ENCODE results near the gene HINT1.

Gene HINT1

GRCh38 chr5:131170540-131171275 is 5.7 kb upstream of the HINT1 start, which contains the start of gene LYRM7:
TSS of gene LYRM7 (plus strand) at chr5:131170944. CDS start at chr5:131171021, 77 bp downstream.
- Histone ChIP-seq H3K4me1 (ENCODE audit: control insufficient read depth, insufficient read depth, low read length, unreplicated experiment) (peaks cover 9% of the 10 kb centered on the region), H2AFZ (ENCODE audit: low read length, unreplicated experiment) (peak within 1 kb of the TSS; percentile 86), H3K27me3 (ENCODE audit: insufficient read depth, low read length) (no peaks in the 10 kb centered on the region), H3K36me3 (ENCODE audit: insufficient read depth, low read length) (no peaks in the 10 kb centered on the region), H3K79me2 (ENCODE audit: control insufficient read depth, insufficient read depth, low read length, unreplicated experiment) (peaks cover 12% of the 10 kb centered on the region), H3K4me3 (ENCODE audit: low read depth, low read length) (peak within 1 kb of the TSS; percentile 87), H3K27ac (ENCODE audit: low read depth, low read length) (no peak within 1 kb of the TSS)

- H2AFZ ChIP-seq (ENCODE audit: low read length, unreplicated experiment) = peak overlapping the region; percentile 86
- H3K79me2 ChIP-seq (ENCODE audit: control insufficient read depth, insufficient read depth, low read length, unreplicated experiment) = peaks cover 14% of the 10 kb centered on the region
- H3K4me1 ChIP-seq (ENCODE audit: control insufficient read depth, insufficient read depth, low read length, unreplicated experiment) = peaks cover 9% of the 10 kb centered on the region
- no peak overlapping the region for H3K27ac ChIP-seq (ENCODE audit: low read depth, low read length)
- peak overlapping the region; percentile 87 for H3K4me3 ChIP-seq (ENCODE audit: low read depth, low read length)
- no peaks in the 10 kb centered on the region for H3K36me3 ChIP-seq (ENCODE audit: insufficient read depth, low read length)
- no peaks in the 10 kb centered on the region for H3K27me3 ChIP-seq (ENCODE audit: insufficient read depth, low read length)
Measured at GRCh38 chr5:131169810-131170539, 4.9 kb upstream of the HINT1 start.

GRCh38 chr5:131167615-131168014 is 2.6 kb upstream of the HINT1 start:
- H3K4me1 ChIP-seq (ENCODE audit: control insufficient read depth, insufficient read depth, low read length, unreplicated experiment) = peaks cover 9% of the 10 kb centered on the region
- no peak overlapping the region for H3K4me3 ChIP-seq (ENCODE audit: low read depth, low read length)
- H3K79me2 ChIP-seq (ENCODE audit: control insufficient read depth, insufficient read depth, low read length, unreplicated experiment) = peaks cover 36% of the 10 kb centered on the region
- H3K27me3 ChIP-seq (ENCODE audit: insufficient read depth, low read length) = no peaks in the 10 kb centered on the region
- no peak overlapping the region for H2AFZ ChIP-seq (ENCODE audit: low read length, unreplicated experiment)
- H3K27ac ChIP-seq (ENCODE audit: low read depth, low read length) = no peak overlapping the region
- no peaks in the 10 kb centered on the region for H3K36me3 ChIP-seq (ENCODE audit: insufficient read depth, low read length)

- peak overlapping the region; percentile 81 for H3K27ac ChIP-seq (ENCODE audit: low read depth, low read length)
- no peaks in the 10 kb centered on the region for H3K27me3 ChIP-seq (ENCODE audit: insufficient read depth, low read length)
- peak overlapping the region; percentile 83 for H3K4me3 ChIP-seq (ENCODE audit: low read depth, low read length)
- peaks cover 51% of the 10 kb centered on the region for H3K79me2 ChIP-seq (ENCODE audit: control insufficient read depth, insufficient read depth, low read length, unreplicated experiment)
- H3K36me3 ChIP-seq (ENCODE audit: insufficient read depth, low read length) = peaks cover 23% of the 10 kb centered on the region
- H2AFZ ChIP-seq (ENCODE audit: low read length, unreplicated experiment) = peak overlapping the region; percentile 99
- no peaks in the 10 kb centered on the region for H3K4me1 ChIP-seq (ENCODE audit: control insufficient read depth, insufficient read depth, low read length, unreplicated experiment)
Measured at GRCh38 chr5:131164191-131165118, 601 bp downstream of the HINT1 start.

GRCh38 chr5:131163276-131164119 is 1.6 kb downstream of the HINT1 start:
- H3K27me3 ChIP-seq (ENCODE audit: insufficient read depth, low read length) = no peaks in the 10 kb centered on the region
- no peak overlapping the region for H2AFZ ChIP-seq (ENCODE audit: low read length, unreplicated experiment)
- peak overlapping the region; percentile 81 for H3K27ac ChIP-seq (ENCODE audit: low read depth, low read length)
- H3K79me2 ChIP-seq (ENCODE audit: control insufficient read depth, insufficient read depth, low read length, unreplicated experiment) = peaks cover 51% of the 10 kb centered on the region
- peaks cover 30% of the 10 kb centered on the region for H3K36me3 ChIP-seq (ENCODE audit: insufficient read depth, low read length)
- peak overlapping the region; percentile 83 for H3K4me3 ChIP-seq (ENCODE audit: low read depth, low read length)
- no peaks in the 10 kb centered on the region for H3K4me1 ChIP-seq (ENCODE audit: control insufficient read depth, insufficient read depth, low read length, unreplicated experiment)

GRCh38 chr5:131160134-131160533 is 4.9 kb downstream of the HINT1 start:
- H3K27ac ChIP-seq (ENCODE audit: low read depth, low read length) = no peak overlapping the region
- no peaks in the 10 kb centered on the region for H3K27me3 ChIP-seq (ENCODE audit: insufficient read depth, low read length)
- H3K4me1 ChIP-seq (ENCODE audit: control insufficient read depth, insufficient read depth, low read length, unreplicated experiment) = no peaks in the 10 kb centered on the region
- H3K36me3 ChIP-seq (ENCODE audit: insufficient read depth, low read length) = peaks cover 32% of the 10 kb centered on the region
- H2AFZ ChIP-seq (ENCODE audit: low read length, unreplicated experiment) = no peak overlapping the region
- H3K79me2 ChIP-seq (ENCODE audit: control insufficient read depth, insufficient read depth, low read length, unreplicated experiment) = peaks cover 51% of the 10 kb centered on the region
- no peak overlapping the region for H3K4me3 ChIP-seq (ENCODE audit: low read depth, low read length)

- Histone ChIP-seq H3K4me3 (ENCODE audit: low read depth, low read length) (no peak overlapping the region), H3K79me2 (ENCODE audit: control insufficient read depth, insufficient read depth, low read length, unreplicated experiment) (peaks cover 20% of the 10 kb centered on the region), H3K27ac (ENCODE audit: low read depth, low read length) (no peak overlapping the region), H3K4me1 (ENCODE audit: control insufficient read depth, insufficient read depth, low read length, unreplicated experiment) (no peaks in the 10 kb centered on the region), H3K36me3 (ENCODE audit: insufficient read depth, low read length) (peaks cover 28% of the 10 kb centered on the region), H3K27me3 (ENCODE audit: insufficient read depth, low read length) (no peaks in the 10 kb centered on the region), H2AFZ (ENCODE audit: low read length, unreplicated experiment) (no peak overlapping the region)
Measured at GRCh38 chr5:131156957-131157356, 8.1 kb downstream of the HINT1 start.

- Histone ChIP-seq H2AFZ (ENCODE audit: low read length, unreplicated experiment) (no peak overlapping the region), H3K79me2 (ENCODE audit: control insufficient read depth, insufficient read depth, low read length, unreplicated experiment) (peaks cover 15% of the 10 kb centered on the region), H3K4me3 (ENCODE audit: low read depth, low read length) (no peak overlapping the region), H3K36me3 (ENCODE audit: insufficient read depth, low read length) (peaks cover 28% of the 10 kb centered on the region), H3K27ac (ENCODE audit: low read depth, low read length) (no peak overlapping the region), H3K4me1 (ENCODE audit: control insufficient read depth, insufficient read depth, low read length, unreplicated experiment) (no peaks in the 10 kb centered on the region), H3K27me3 (ENCODE audit: insufficient read depth, low read length) (no peaks in the 10 kb centered on the region)
Measured at GRCh38 chr5:131156385-131156784, 8.7 kb downstream of the HINT1 start.

GRCh38 chr5:131151216-131151615 is 13.8 kb downstream of the HINT1 start:
- Histone ChIP-seq H3K4me3 (ENCODE audit: low read depth, low read length) (no peak overlapping the region), H3K27me3 (ENCODE audit: insufficient read depth, low read length) (no peaks in the 10 kb centered on the region), H3K4me1 (ENCODE audit: control insufficient read depth, insufficient read depth, low read length, unreplicated experiment) (no peaks in the 10 kb centered on the region), H3K27ac (ENCODE audit: low read depth, low read length) (no peak overlapping the region), H3K79me2 (ENCODE audit: control insufficient read depth, insufficient read depth, low read length, unreplicated experiment) (no peaks in the 10 kb centered on the region), H3K36me3 (ENCODE audit: insufficient read depth, low read length) (no peaks in the 10 kb centered on the region), H2AFZ (ENCODE audit: low read length, unreplicated experiment) (no peak overlapping the region)

- no peak overlapping the region for H2AFZ ChIP-seq (ENCODE audit: low read length, unreplicated experiment)
- H3K4me3 ChIP-seq (ENCODE audit: low read depth, low read length) = no peak overlapping the region
- no peaks in the 10 kb centered on the region for H3K36me3 ChIP-seq (ENCODE audit: insufficient read depth, low read length)
- H3K79me2 ChIP-seq (ENCODE audit: control insufficient read depth, insufficient read depth, low read length, unreplicated experiment) = no peaks in the 10 kb centered on the region
- no peaks in the 10 kb centered on the region for H3K4me1 ChIP-seq (ENCODE audit: control insufficient read depth, insufficient read depth, low read length, unreplicated experiment)
- no peak overlapping the region for H3K27ac ChIP-seq (ENCODE audit: low read depth, low read length)
- H3K27me3 ChIP-seq (ENCODE audit: insufficient read depth, low read length) = no peaks in the 10 kb centered on the region
Measured at GRCh38 chr5:131150408-131150807, 14.6 kb downstream of the HINT1 start.

All from ACC112 (cell line).